Measurements from ENCODE around the gene IL36B. TPM values are rescaled to one million over a fixed set of nuclear protein-coding genes. Genes with fewer than 3 reads are reported as not detected.

The IL36B gene
- polyA plus RNA-seq, 1 of the 3 experiments (the other 2 are of a cell fraction), result not detected

- Histone ChIP-seq H3K79me2 (ENCODE audit: insufficient read depth) (no peaks in the 10 kb centered on the region), H3K4me3 (ENCODE audit: low read depth in 2 of 2, low read length in 1 of 2) (no peak overlapping the region), H3K9me3 (no peaks in the 10 kb centered on the region), H3K9me2 (no peaks in the 10 kb centered on the region), H3K27me3 (ENCODE audit: insufficient read depth) (no peaks in the 10 kb centered on the region; the same call in 1 of the 2 replicates), H4K20me1 (ENCODE audit: insufficient read depth) (no peaks in the 10 kb centered on the region), H3K4me2 (no peak overlapping the region), H3K36me3 (replicated peaks in 1 of 2; ENCODE audit: control insufficient read depth in 1 of 2, insufficient read depth in 2 of 2, low read length in 1 of 2) (no peaks in the 10 kb centered on the region), H3K27ac (ENCODE audit: low read depth in 2 of 2, low read length in 1 of 2) (no peak overlapping the region), H2AFZ (ENCODE audit: low read depth) (no peak overlapping the region), H3K4me1 (ENCODE audit: control insufficient read depth in 1 of 2, insufficient read depth in 2 of 2, low read depth in 1 of 2, low read length in 1 of 2) (no peaks in the 10 kb centered on the region), H3K9ac (no peak overlapping the region), H3F3A (replicated peaks; ENCODE audit: insufficient read depth) (no peaks in the 10 kb centered on the region)
- CTCF ChIA-PET, result interaction anchor here (0.9 kb wide), 1 partner anchor 12 kb away, joined by 3 read pairs; no protein-coding TSS in a partner anchor
- DNase-seq, result no peak
- WGBS (ENCODE audit: low lambda C conversion rate), result 2% methylated on average over 2 of the region's 2 CpGs
- TF ChIP-seq RXRA (IDR thresholded peaks at IDR 0.05; ENCODE audit: borderline replicate concordance, low read depth), result no peak
- no peak for TF ChIP-seq RAD21 (IDR thresholded peaks at IDR 0.05; ENCODE audit: low read length)
- no peak for TF ChIP-seq CTCF (IDR thresholded peaks at IDR 0.05)
- no peak for TF ChIP-seq RFX5 (IDR thresholded peaks at IDR 0.05; ENCODE audit: low read length)
- POLR2A ChIA-PET, result no interaction called here
Measured at GRCh38 chr2:113068249-113068648, 15.6 kb upstream of the IL36B start.

- CTCF ChIA-PET, result interaction anchor here (0.9 kb wide), 1 partner anchor 12 kb away, joined by 3 read pairs; no protein-coding TSS in a partner anchor
- Histone ChIP-seq H3K4me1 (ENCODE audit: control insufficient read depth in 1 of 2, insufficient read depth in 2 of 2, low read depth in 1 of 2, low read length in 1 of 2) (no peaks in the 10 kb centered on the region), H2AFZ (ENCODE audit: low read depth) (no peak within 1 kb of the TSS), H3K4me3 (ENCODE audit: low read depth in 2 of 2, low read length in 1 of 2) (no peak within 1 kb of the TSS), H3K27me3 (ENCODE audit: insufficient read depth) (no peaks in the 10 kb centered on the region; the same call in 1 of the 2 replicates), H3K9me3 (no peaks in the 10 kb centered on the region), H3K4me2 (no peak within 1 kb of the TSS), H3F3A (replicated peaks; ENCODE audit: insufficient read depth) (no peaks in the 10 kb centered on the region), H3K36me3 (replicated peaks in 1 of 2; ENCODE audit: control insufficient read depth in 1 of 2, insufficient read depth in 2 of 2, low read length in 1 of 2) (no peaks in the 10 kb centered on the region), H4K20me1 (ENCODE audit: insufficient read depth) (no peaks in the 10 kb centered on the region), H3K79me2 (ENCODE audit: insufficient read depth) (no peaks in the 10 kb centered on the region), H3K9me2 (no peaks in the 10 kb centered on the region), H3K9ac (no peak within 1 kb of the TSS), H3K27ac (ENCODE audit: low read depth in 2 of 2, low read length in 1 of 2) (no peak within 1 kb of the TSS)
- no peak for DNase-seq
- WGBS (ENCODE audit: low lambda C conversion rate), result 22% methylated on average over 3 of the region's 3 CpGs
- TF ChIP-seq USF2 (IDR thresholded peaks at IDR 0.05; ENCODE audit: borderline replicate concordance, low read depth, low read length), result no peak
- no peak for TF ChIP-seq YY1 (IDR thresholded peaks at IDR 0.05; ENCODE audit: low read depth)
- no peak for TF ChIP-seq NRF1 (IDR thresholded peaks at IDR 0.05; ENCODE audit: low read depth, low read length)
- no peak for TF ChIP-seq FOXJ3 (CRISPR knock-in tag; IDR thresholded peaks at IDR 0.05)
- no peak for TF ChIP-seq SIN3A (IDR thresholded peaks at IDR 0.05; ENCODE audit: borderline replicate concordance, low read depth, low read length)
- no peak for TF ChIP-seq ELF1 (IDR thresholded peaks at IDR 0.05)
- TF ChIP-seq USF1 (IDR thresholded peaks at IDR 0.05; ENCODE audit: borderline replicate concordance, low read depth), result no peak
- TF ChIP-seq MEF2A (IDR thresholded peaks at IDR 0.05; ENCODE audit: borderline replicate concordance, low read depth), result no peak
- TF ChIP-seq EP300 (IDR thresholded peaks at IDR 0.05; ENCODE audit: borderline replicate concordance in 1 of 2, low read depth in 1 of 2, low read length in 1 of 2), result no peak
- no peak for TF ChIP-seq FOXM1 (IDR thresholded peaks at IDR 0.05; ENCODE audit: low read depth)
- no peak for TF ChIP-seq GATA2 (CRISPR knock-in tag; IDR thresholded peaks at IDR 0.05)
- no peak for TF ChIP-seq NFIC (IDR thresholded peaks at IDR 0.05; ENCODE audit: borderline replicate concordance)
- TF ChIP-seq IRF3 (IDR thresholded peaks at IDR 0.05; ENCODE audit: low read depth, low read length), result no peak
- no peak for TF ChIP-seq POLR2AphosphoS5 (IDR thresholded peaks at IDR 0.05; ENCODE audit: low read depth, low read length)
- no peak for TF ChIP-seq EZH2phosphoT487 (IDR thresholded peaks at IDR 0.05; ENCODE audit: borderline replicate concordance, low read depth)
- TF ChIP-seq RXRA (IDR thresholded peaks at IDR 0.05; ENCODE audit: borderline replicate concordance, low read depth), result no peak
- POLR2A ChIA-PET, result no interaction called here
Measured at GRCh38 chr2:113067681-113068080, 15.0 kb upstream of the IL36B start, which contains the start of gene IL1F10. Gene IL1F10, plus strand, starts transcription at chr2:113067970. Its CDS starts 4,769 bp downstream, at chr2:113072739.
